Hepatocyte (in vitro differentiated cells): ENCODE data around the gene KRTDAP. TPM values are rescaled to one million over a fixed set of nuclear protein-coding genes. Genes with fewer than 3 reads are reported as not detected.

ENCODE experiments used
- DNase-seq: peaks from one replicate; pipeline ENCODE4 v3.0.0-alpha.2; 2016; ENCODE audit warnings: low spot score
- H2AFZ ChIP-seq: fragments of 200-600 bp; sonication (generic); 2 replicates; pipeline ENCODE4 v1.6.0; 2016; ENCODE audit warnings: antibody characterized with exemption, mild to moderate bottlenecking
- H3K27ac ChIP-seq: fragments of 200-600 bp; sonication (generic); 2 replicates; pipeline ENCODE4 v1.5.1; 2016; ENCODE audit warnings: mild to moderate bottlenecking
- H3K27me3 ChIP-seq: fragments of 200-600 bp; sonication (generic); 2 replicates; pipeline ENCODE4 v1.6.1; 2016
- H3K36me3 ChIP-seq: fragments of 200-600 bp; sonication (generic); replicated peaks from 2 replicates; pipeline ENCODE4 v1.5.1; 2016; ENCODE audit warnings: low read depth; ENCODE audit not compliant: insufficient read depth
- H3K4me1 ChIP-seq: fragments of 200-600 bp; sonication (generic); 2 replicates; pipeline ENCODE4 v1.5.1; 2016; ENCODE audit warnings: mild to moderate bottlenecking, moderate library complexity; ENCODE audit not compliant: insufficient read depth
- H3K4me2 ChIP-seq: fragments of 200-600 bp; sonication (generic); 2 replicates; pipeline ENCODE4 v1.6.0; 2016
- H3K4me3 ChIP-seq: fragments of 200-600 bp; sonication (generic); 2 replicates; pipeline ENCODE4 v1.5.1; 2016; ENCODE audit warnings: mild to moderate bottlenecking
- H3K79me2 ChIP-seq: fragments of 200-600 bp; sonication (generic); 2 replicates; pipeline ENCODE4 v1.6.0; 2017; ENCODE audit warnings: mild to moderate bottlenecking
- H3K9me2 ChIP-seq: fragments of 200-600 bp; sonication (generic); replicated peaks from 2 replicates; pipeline ENCODE4 v1.6.0; 2017; ENCODE audit warnings: mild to moderate bottlenecking; ENCODE audit not compliant: insufficient read depth
- H3K9me3 ChIP-seq: fragments of 200-600 bp; sonication (generic); 2 replicates; pipeline ENCODE4 v1.5.1; 2016; ENCODE audit warnings: low read depth, mild to moderate bottlenecking
- H4K20me1 ChIP-seq: fragments of 200-600 bp; sonication (generic); 2 replicates; pipeline ENCODE4 v1.6.0; 2016; ENCODE audit warnings: mild to moderate bottlenecking; ENCODE audit not compliant: insufficient read depth, poor library complexity, severe bottlenecking
- EZH2 ChIP-seq: fragments of 200-600 bp; sonication (generic); IDR thresholded peaks from 2 replicates; pipeline ENCODE4 v1.6.1; 2016; ENCODE audit warnings: antibody characterized with exemption, mild to moderate bottlenecking, borderline replicate concordance
- EZH2phosphoT487 ChIP-seq: fragments of 200-600 bp; sonication (generic); IDR thresholded peaks from one replicate; pipeline ENCODE4 v1.6.1; 2018; ENCODE audit warnings: antibody characterized with exemption, mild to moderate bottlenecking, low read depth, moderate library complexity; ENCODE audit not compliant: unreplicated experiment, severe bottlenecking
- WGBS: methylation state at CpG from one replicate; pipeline ENCODE4 v1.1.6; 2016; ENCODE audit warnings: low lambda C conversion rate; ENCODE audit errors: missing lambda C conversion rate; 5-methylcytosine and 5-hydroxymethylcytosine counted together
- polyA plus RNA-seq: library from polyadenylated mRNA; unstranded; fragments of >200 nt; fragmentation: Nextera tagmentation; extraction: Ambion mirVana; gene quantifications from 2 replicates; pipeline ENCODE4 v1.2.1, GENCODE V29; 2016
- total RNA-seq: library from RNA; depleted of rRNA; stranded (reverse); fragments of >200 nt; gene quantifications from 2 replicates; pipeline ENCODE4 v1.2.3, GENCODE V29; 2014
- TF ChIP-seq, protein P1 (sequence below): fragments of 200-600 bp; sonication (generic); IDR thresholded peaks from 2 replicates; pipeline ENCODE4 v1.5.1; 2016; ENCODE audit warnings: antibody characterized with exemption, mild to moderate bottlenecking; ENCODE audit not compliant: poor library complexity

KRTDAP gene
- total and polyA plus RNA-seq, 2 experiments from 2014 or later: 0.97 to 1.6 TPM

DNA sequence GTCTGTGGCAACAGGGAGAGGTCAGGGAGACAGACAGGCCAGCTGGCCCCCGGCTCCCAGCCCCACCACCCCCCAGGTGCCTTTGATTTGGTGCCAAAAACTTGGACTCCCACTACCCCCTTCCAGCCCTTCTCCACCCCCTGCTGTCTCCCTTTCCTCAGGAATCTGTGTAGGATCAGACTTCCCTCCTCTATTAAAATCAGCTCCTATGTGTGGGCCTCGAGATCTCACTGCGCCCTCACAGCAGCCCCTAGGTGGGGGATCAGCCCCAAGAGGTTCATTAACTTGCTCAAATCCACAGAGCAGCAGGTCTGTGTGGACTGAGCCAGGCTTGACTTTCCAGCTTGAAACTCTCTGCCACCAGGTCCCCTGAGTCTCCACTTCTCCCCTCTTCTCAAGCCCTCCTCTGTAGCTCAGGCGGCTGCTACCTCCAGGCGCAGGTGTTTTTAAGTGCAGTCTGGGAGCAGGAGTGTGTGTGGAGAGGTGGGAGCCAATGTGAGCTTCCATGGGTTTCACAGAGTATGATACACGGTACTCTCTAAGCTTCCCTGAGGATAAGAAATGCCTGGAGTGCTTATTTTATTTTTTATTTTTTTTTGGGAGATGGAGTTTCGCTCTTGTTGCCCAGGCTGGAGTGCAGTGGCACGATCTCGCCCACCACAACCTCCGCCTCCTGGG, 44.7 kb upstream of the KRTDAP start:
- Histone ChIP-seq H3K4me2 (no peak overlapping the region), H3K4me3 (no peak overlapping the region), H3K79me2 (no peaks in the 10 kb centered on the region), H3K4me1 (no peaks in the 10 kb centered on the region), H3K27me3 (no peaks in the 10 kb centered on the region), H4K20me1 (no peaks in the 10 kb centered on the region), H3K9me3 (no peaks in the 10 kb centered on the region), H2AFZ (no peak overlapping the region), H3K27ac (no peak overlapping the region), H3K36me3 (no peaks in the 10 kb centered on the region), H3K9me2 (no peaks in the 10 kb centered on the region)
- WGBS: 82% methylated on average over 10 of the region's 10 CpGs
- TF ChIP-seq EZH2phosphoT487 (no peak), EZH2 (no peak)
- TF ChIP-seq, protein P1, sequence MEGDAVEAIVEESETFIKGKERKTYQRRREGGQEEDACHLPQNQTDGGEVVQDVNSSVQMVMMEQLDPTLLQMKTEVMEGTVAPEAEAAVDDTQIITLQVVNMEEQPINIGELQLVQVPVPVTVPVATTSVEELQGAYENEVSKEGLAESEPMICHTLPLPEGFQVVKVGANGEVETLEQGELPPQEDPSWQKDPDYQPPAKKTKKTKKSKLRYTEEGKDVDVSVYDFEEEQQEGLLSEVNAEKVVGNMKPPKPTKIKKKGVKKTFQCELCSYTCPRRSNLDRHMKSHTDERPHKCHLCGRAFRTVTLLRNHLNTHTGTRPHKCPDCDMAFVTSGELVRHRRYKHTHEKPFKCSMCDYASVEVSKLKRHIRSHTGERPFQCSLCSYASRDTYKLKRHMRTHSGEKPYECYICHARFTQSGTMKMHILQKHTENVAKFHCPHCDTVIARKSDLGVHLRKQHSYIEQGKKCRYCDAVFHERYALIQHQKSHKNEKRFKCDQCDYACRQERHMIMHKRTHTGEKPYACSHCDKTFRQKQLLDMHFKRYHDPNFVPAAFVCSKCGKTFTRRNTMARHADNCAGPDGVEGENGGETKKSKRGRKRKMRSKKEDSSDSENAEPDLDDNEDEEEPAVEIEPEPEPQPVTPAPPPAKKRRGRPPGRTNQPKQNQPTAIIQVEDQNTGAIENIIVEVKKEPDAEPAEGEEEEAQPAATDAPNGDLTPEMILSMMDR: no peak
- DNase-seq: no peak

DNA sequence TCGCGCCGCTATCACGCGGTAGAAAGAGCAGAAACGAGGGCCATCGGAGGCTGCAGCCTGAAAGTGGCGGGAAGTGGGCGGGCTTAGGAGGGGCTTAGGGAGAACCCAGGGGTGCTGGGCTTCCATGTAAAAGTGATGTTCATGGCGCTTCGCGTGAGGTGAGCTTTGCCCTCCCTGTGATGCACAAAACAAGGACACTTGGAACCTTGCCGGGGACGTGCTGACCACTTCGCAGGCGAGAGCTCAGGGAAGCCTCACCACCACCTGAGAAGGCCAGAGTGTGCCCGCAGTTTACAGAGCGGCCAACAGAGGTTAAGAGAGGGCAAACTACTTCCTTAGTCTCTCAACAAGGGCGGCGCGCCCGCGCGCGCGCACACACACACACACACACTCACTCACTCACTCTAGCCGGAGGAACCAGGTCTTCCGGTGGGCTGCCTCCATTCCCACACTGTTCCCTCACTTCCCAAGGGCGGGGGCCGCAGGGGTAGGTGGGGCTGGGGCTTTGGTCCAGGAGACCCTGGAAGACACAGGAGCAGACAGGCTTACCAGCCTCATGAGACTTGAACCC, 43.6 kb upstream of the KRTDAP start:
- no peaks in the 10 kb centered on the region for H3K36me3 ChIP-seq
- no peak overlapping the region for H3K27ac ChIP-seq
- H2AFZ ChIP-seq: no peak overlapping the region
- H3K9me3 ChIP-seq: no peaks in the 10 kb centered on the region
- no peaks in the 10 kb centered on the region for H4K20me1 ChIP-seq
- DNase-seq: peak; percentile 37
- 60% methylated on average over 26 of the region's 30 CpGs for WGBS
- TF ChIP-seq, protein P1: no peak
- TF ChIP-seq EZH2phosphoT487 (no peak), EZH2 (no peak)
- no peak overlapping the region for H3K4me2 ChIP-seq
- no peak overlapping the region for H3K4me3 ChIP-seq
- no peaks in the 10 kb centered on the region for H3K9me2 ChIP-seq
- no peaks in the 10 kb centered on the region for H3K79me2 ChIP-seq
- H3K4me1 ChIP-seq: no peaks in the 10 kb centered on the region
- no peaks in the 10 kb centered on the region for H3K27me3 ChIP-seq

DNA sequence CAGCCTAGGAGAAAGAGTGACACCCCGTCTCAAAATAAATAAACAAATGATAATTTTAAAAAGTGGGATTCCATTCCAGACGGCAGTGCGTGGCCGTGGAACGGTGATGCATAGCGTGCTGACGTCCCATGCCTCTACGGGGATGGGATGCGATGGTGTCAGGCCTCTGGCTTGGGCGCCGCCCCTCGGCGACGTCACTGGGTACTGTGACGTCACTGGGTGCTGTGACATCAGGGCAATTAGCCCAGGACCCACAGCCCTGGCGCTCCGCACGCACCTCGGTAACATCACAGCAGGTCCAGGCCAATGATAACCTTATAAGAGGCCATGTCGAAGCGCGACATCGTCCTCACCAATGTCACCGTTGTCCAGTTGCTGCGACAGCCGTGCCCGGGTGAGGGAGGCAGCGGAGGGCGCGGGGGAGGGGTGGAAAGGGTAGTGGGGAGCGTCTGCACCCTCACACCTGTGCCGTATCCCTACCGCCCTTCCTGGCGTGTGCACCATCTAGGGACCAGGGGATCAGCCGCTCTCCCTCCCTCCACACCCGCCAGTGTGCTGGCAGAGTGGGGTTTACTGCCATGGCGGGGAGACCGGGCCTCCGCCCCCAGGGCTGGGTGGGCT, 43.0 kb upstream of the KRTDAP start, which contains the start of gene GAPDHS:
Gene GAPDHS, plus strand, starts transcription at position 256 of the 621 bp plus-strand sequence. Its CDS starts 72 bp downstream, at position 328.
- H3K4me1 ChIP-seq: no peaks in the 10 kb centered on the region
- H3K79me2 ChIP-seq: no peaks in the 10 kb centered on the region
- H3K4me2 ChIP-seq: no peak within 1 kb of the TSS
- H3K4me3 ChIP-seq: no peak within 1 kb of the TSS
- H4K20me1 ChIP-seq: no peaks in the 10 kb centered on the region
- no peak within 1 kb of the TSS for H3K27ac ChIP-seq
- no peaks in the 10 kb centered on the region for H3K9me3 ChIP-seq
- TF ChIP-seq EZH2phosphoT487 (no peak), EZH2 (no peak)
- TF ChIP-seq, protein P1: no peak
- H3K27me3 ChIP-seq: no peaks in the 10 kb centered on the region
- no peak within 1 kb of the TSS for H2AFZ ChIP-seq
- 89% methylated on average over 34 of the region's 39 CpGs for WGBS
- H3K36me3 ChIP-seq: no peaks in the 10 kb centered on the region
- H3K9me2 ChIP-seq: no peaks in the 10 kb centered on the region
- DNase-seq: no peak
